Osteocyte (in vitro differentiated cells): Measurements from ENCODE around the gene MACC1. TPM values are rescaled to one million over a fixed set of nuclear protein-coding genes. Genes with fewer than 3 reads are reported as not detected.

Experiments
- DNase-seq: peaks from one replicate; pipeline ENCODE4 v3.0.0; 2021; ENCODE audit warnings: mixed read lengths; ENCODE audit not compliant: unreplicated experiment; ENCODE audit errors: extremely low spot score
- H3K27ac Mint-ChIP-seq: one replicate; pipeline ENCODE4 v1.8.0; 2021; ENCODE audit warnings: mild to moderate bottlenecking, mixed read lengths; ENCODE audit not compliant: unreplicated experiment
- H3K27me3 Mint-ChIP-seq: one replicate; pipeline ENCODE4 v1.8.0; 2021; ENCODE audit warnings: mixed read lengths; ENCODE audit not compliant: unreplicated experiment
- H3K36me3 Mint-ChIP-seq: one replicate; pipeline ENCODE4 v1.8.0; 2021; ENCODE audit warnings: mixed read lengths; ENCODE audit not compliant: unreplicated experiment
- H3K4me1 Mint-ChIP-seq: one replicate; pipeline ENCODE4 v1.8.0; 2021; ENCODE audit warnings: mixed read lengths; ENCODE audit not compliant: unreplicated experiment
- H3K4me3 Mint-ChIP-seq: one replicate; pipeline ENCODE4 v1.8.0; 2021; ENCODE audit warnings: mild to moderate bottlenecking, moderate library complexity, mixed read lengths; ENCODE audit not compliant: unreplicated experiment
- H3K9me3 Mint-ChIP-seq: one replicate; pipeline ENCODE4 v1.8.0; 2021; ENCODE audit warnings: mixed read lengths; ENCODE audit not compliant: unreplicated experiment
- total RNA-seq: library from RNA; stranded (reverse); gene quantifications from 2 replicates; pipeline ENCODE4 v1.2.1, GENCODE V29; 2021
- TF ChIP-seq, protein P1 (sequence below): fragments of 200-600 bp; sonication (generic); IDR thresholded peaks from 2 replicates; pipeline ENCODE4 v1.5.0; 2021; ENCODE audit warnings: antibody characterized with exemption, mild to moderate bottlenecking, moderate library complexity

The MACC1 gene
- total RNA-seq, 1 donor from 2014 or later, result not detected

DNA sequence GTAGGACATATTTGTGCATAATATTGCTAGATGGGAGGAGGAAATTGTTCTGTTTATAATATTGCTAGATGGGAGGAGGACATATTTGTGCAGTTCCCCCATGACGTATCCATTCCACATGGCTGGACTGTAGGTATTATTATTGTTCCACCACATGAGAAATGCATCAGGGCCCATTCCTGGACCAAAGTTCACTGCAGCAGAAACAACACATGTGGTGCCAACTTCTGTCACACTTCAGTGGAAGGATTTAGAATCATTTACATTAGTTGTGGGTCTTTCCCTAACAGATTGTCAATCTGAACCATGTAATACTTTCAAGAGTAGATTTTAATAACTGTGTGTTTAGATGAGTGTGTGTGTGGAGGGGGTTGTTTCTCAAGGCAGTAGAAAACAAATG, 32.7 kb upstream of the MACC1 start:
- peaks cover 4% of the 10 kb centered on the region for H3K27me3 Mint-ChIP-seq
- H3K4me1 Mint-ChIP-seq, result no peaks in the 10 kb centered on the region
- H3K27ac Mint-ChIP-seq, result no peak overlapping the region
- H3K36me3 Mint-ChIP-seq, result no peaks in the 10 kb centered on the region
- DNase-seq, result no peak
- H3K9me3 Mint-ChIP-seq, result no peaks in the 10 kb centered on the region
- TF ChIP-seq, protein P1, sequence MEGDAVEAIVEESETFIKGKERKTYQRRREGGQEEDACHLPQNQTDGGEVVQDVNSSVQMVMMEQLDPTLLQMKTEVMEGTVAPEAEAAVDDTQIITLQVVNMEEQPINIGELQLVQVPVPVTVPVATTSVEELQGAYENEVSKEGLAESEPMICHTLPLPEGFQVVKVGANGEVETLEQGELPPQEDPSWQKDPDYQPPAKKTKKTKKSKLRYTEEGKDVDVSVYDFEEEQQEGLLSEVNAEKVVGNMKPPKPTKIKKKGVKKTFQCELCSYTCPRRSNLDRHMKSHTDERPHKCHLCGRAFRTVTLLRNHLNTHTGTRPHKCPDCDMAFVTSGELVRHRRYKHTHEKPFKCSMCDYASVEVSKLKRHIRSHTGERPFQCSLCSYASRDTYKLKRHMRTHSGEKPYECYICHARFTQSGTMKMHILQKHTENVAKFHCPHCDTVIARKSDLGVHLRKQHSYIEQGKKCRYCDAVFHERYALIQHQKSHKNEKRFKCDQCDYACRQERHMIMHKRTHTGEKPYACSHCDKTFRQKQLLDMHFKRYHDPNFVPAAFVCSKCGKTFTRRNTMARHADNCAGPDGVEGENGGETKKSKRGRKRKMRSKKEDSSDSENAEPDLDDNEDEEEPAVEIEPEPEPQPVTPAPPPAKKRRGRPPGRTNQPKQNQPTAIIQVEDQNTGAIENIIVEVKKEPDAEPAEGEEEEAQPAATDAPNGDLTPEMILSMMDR, result no peak
- no peak overlapping the region for H3K4me3 Mint-ChIP-seq

DNA sequence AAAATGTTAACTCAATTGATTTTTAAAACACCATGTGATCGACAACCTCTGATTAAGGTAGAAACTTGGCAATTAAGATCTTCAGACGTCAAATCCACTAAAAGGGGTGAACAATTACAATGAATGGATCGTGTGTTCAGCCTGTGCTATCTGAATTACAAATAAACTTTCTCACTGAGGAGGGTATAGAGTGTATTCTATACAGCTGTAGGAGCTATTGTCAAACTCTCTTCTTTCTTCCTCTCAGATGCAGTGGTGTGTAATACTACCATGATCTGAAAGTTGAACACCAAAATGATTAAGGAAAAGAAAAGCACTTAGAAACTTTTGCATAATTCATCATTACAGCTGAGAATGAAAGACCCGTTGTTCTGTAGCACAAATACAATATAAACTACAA, 32.2 kb upstream of the MACC1 start:
- TF ChIP-seq, protein P1, result no peak
- Mint-ChIP-seq H3K27me3 (peaks cover 4% of the 10 kb centered on the region), H3K4me3 (no peak overlapping the region), H3K27ac (no peak overlapping the region), H3K9me3 (no peaks in the 10 kb centered on the region), H3K4me1 (no peaks in the 10 kb centered on the region), H3K36me3 (no peaks in the 10 kb centered on the region)
- no peak for DNase-seq

DNA sequence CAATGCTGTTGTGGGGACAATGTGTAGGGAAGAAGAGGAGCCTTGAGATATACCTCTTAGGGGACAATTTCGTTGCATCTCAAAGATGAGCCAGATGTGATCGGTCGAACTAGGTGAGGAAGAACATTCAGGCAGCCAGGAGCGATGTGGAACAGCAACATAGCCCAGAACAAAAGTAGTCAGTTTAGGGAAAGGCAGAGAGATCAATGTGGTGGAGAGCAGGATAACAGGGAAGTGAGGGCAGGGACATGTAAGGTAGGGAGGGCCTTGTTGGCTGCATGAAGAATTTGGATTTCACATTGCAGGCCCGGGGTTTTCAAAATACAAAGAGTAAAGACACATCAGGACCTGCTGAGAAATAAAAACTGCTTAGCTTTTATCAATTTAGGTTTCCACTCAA, 29.1 kb upstream of the MACC1 start:
- H3K27ac Mint-ChIP-seq, result no peak overlapping the region
- no peaks in the 10 kb centered on the region for H3K9me3 Mint-ChIP-seq
- TF ChIP-seq, protein P1, result no peak
- peaks cover 4% of the 10 kb centered on the region for H3K27me3 Mint-ChIP-seq
- H3K4me1 Mint-ChIP-seq, result peaks cover 8% of the 10 kb centered on the region
- H3K4me3 Mint-ChIP-seq, result no peak overlapping the region
- DNase-seq, result no peak
- H3K36me3 Mint-ChIP-seq, result no peaks in the 10 kb centered on the region

DNA sequence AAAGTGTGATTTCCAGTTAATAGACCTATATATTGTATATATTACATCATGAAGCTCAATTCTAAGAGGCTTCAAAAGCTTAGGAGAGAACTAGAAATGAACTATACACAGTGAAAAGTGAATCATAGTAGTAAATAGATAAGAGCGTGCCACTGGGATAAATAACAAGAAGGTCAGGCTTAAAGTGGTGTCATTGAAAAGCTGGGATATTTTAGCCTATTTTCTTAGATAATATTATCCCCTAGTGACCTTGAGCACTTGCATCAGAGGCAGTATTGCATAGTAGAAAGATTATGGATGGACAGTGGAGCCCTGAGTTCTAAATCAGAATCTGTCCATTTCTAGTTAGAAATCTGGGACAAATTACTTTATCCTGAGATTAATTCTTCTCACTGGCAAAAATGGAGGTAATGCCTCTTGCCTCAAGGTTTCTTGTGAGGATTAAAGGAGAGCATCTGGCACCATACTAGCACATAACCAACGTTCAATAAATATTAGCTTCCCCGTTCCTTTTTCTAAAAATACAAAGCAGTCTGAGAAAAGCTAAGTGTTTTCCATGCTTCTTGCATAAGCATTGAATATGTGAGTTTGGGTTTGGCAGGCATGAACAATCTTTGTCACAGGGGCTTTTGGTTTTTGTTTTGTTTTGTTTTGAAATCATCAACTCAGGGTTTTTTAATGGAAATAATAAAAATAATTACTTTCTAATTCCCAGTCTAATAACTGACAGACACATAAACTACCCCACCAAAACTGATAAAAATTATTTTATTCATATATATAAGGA, 27.3 kb upstream of the MACC1 start:
- DNase-seq, result no peak
- Mint-ChIP-seq H3K4me3 (no peak overlapping the region), H3K9me3 (no peaks in the 10 kb centered on the region), H3K36me3 (no peaks in the 10 kb centered on the region), H3K27ac (no peak overlapping the region), H3K27me3 (peaks cover 3% of the 10 kb centered on the region), H3K4me1 (peaks cover 19% of the 10 kb centered on the region)
- TF ChIP-seq, protein P1, result no peak

DNA sequence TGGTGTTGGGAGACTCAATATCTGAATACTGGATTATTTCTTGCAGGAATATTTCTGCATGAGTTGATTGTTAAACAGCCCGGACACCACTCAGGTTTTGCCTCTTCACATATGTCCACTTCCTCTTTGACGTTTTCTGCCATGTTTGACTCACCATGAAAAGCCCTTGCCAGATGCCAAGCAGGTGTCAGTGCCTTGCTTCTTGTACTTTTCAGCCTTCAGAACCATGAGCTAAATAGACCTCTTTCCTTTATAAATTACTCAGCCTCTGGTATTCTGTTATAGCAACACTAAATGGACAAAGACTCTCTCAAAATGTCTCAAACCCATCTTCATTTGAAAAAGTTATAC, 24.7 kb upstream of the MACC1 start:
- H3K9me3 Mint-ChIP-seq, result no peaks in the 10 kb centered on the region
- H3K4me3 Mint-ChIP-seq, result no peak overlapping the region
- TF ChIP-seq, protein P1, result no peak

More for the DNA sequence above, 24.7 kb upstream of the MACC1 start:
- peak overlapping the region; percentile 69 for H3K27ac Mint-ChIP-seq
- no peak for DNase-seq
- no peaks in the 10 kb centered on the region for H3K36me3 Mint-ChIP-seq
- no peaks in the 10 kb centered on the region for H3K27me3 Mint-ChIP-seq
- H3K4me1 Mint-ChIP-seq, result peaks cover 19% of the 10 kb centered on the region
